Colonic mucosa (tissue), 4 donors: ENCODE measurements around the gene PPCDC. TPM values are rescaled to one million over a fixed set of nuclear protein-coding genes. Genes with fewer than 3 reads are reported as not detected.
A peak's percentile ranks its signal among the peaks of the same experiment; 100 is the strongest.

Experiments
- DNase-seq: peaks from one replicate; pipeline ENCODE4 v3.0.0-alpha.2; 2020
- H3K27ac ChIP-seq: fragments of 200-600 bp; one replicate; pipeline ENCODE4 v1.8.0; 2021
- H3K27me3 ChIP-seq: fragments of 200-600 bp; one replicate; pipeline ENCODE4 v1.8.0; 2021
- H3K36me3 ChIP-seq: fragments of 200-600 bp; one replicate; pipeline ENCODE4 v1.8.0; 2021
- H3K4me1 ChIP-seq: fragments of 200-600 bp; one replicate; pipeline ENCODE4 v1.8.0; 2021; ENCODE audit warnings: mild to moderate bottlenecking
- H3K4me3 ChIP-seq: fragments of 200-600 bp; one replicate; pipeline ENCODE4 v1.8.0; 2021
- H3K9ac ChIP-seq, 2 donors: one replicate each; pipeline ENCODE4 v1.7.0; 2013; ENCODE audit warnings: control low read depth in 2 of 2, low read depth in 2 of 2, low read length in 2 of 2
- H3K9me3 ChIP-seq: fragments of 200-600 bp; one replicate; pipeline ENCODE4 v1.8.0; 2021
- CTCF ChIP-seq: fragments of 200-600 bp; IDR thresholded peaks from one replicate; pipeline ENCODE4 v1.8.0; 2022; ENCODE audit warnings: antibody characterized with exemption, mild to moderate bottlenecking
- intact Hi-C: fragments of 100-400 bp; cut with DNase I; formaldehyde crosslinking; loops from one replicate; pipeline ENCODE4 v1.14.1; 2022
- total RNA-seq, 2 donors: library from RNA; stranded (reverse); fragmentation: NEBNext Ultra II Directional in 1 of 2; extraction: Animal tissue kit (Norgen Biotek cat#: 25700) in 1 of 2; gene quantifications; one replicate each; pipeline ENCODE4 v1.2.1, GENCODE V29; 2021
- donor health status: healthy.
- donor health status: DM: no; HTN: no; CAD: no.
- donor health status: DM: no; HTN: no; CAD: no.

PPCDC gene
- total RNA-seq, 2 donors from 2014 or later = 10.1 to 23.1 TPM

DNA sequence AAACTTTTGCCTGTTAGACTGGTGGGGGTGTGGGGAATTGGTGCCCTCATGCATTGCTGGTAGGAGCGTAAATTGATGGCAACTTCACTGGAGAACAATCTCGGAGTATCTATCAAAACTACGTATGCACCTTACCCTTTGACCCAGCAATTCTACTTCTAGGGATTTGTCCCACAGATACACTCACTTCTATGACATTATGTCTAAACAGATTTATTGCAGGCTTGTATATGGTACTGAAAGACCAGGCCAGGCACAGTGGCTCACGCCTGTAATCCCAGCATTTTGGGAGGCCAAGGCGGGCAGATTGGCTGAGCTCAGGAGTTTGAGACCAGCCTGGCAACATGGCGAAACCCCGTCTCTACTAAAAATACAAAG is 30.3 kb downstream of the PPCDC start:
- no peak overlapping the region for H3K4me3 ChIP-seq
- no peaks in the 10 kb centered on the region for H3K9me3 ChIP-seq
- intact Hi-C loops = no loop called here
- no peaks in the 10 kb centered on the region for H3K36me3 ChIP-seq
- H3K4me1 ChIP-seq = no peaks in the 10 kb centered on the region
- H3K27me3 ChIP-seq = no peaks in the 10 kb centered on the region
- no peak for TF ChIP-seq CTCF
- H3K9ac ChIP-seq = no peak overlapping the region
- H3K27ac ChIP-seq = peak overlapping the region; percentile 27
- no peak for DNase-seq

GRCh38 chr15:75054172-75054897 is 30.9 kb downstream of the PPCDC start:
- intact Hi-C loops = no loop called here
- H3K36me3 ChIP-seq = no peaks in the 10 kb centered on the region
- H3K4me1 ChIP-seq = no peaks in the 10 kb centered on the region
- H3K4me3 ChIP-seq = no peak overlapping the region
- peak overlapping the region; percentile 27 for H3K27ac ChIP-seq
- TF ChIP-seq CTCF = no peak
- no peaks in the 10 kb centered on the region for H3K9me3 ChIP-seq
- H3K9ac ChIP-seq = no peak overlapping the region
- H3K27me3 ChIP-seq = no peaks in the 10 kb centered on the region
- no peak for DNase-seq

GRCh38 chr15:75056036-75056435 is 32.6 kb downstream of the PPCDC start:
- DNase-seq = no peak
- TF ChIP-seq CTCF = no peak
- H3K27ac ChIP-seq = no peak overlapping the region
- H3K27me3 ChIP-seq = no peaks in the 10 kb centered on the region
- intact Hi-C loops = no loop called here
- no peak overlapping the region for H3K4me3 ChIP-seq
- no peaks in the 10 kb centered on the region for H3K4me1 ChIP-seq
- no peaks in the 10 kb centered on the region for H3K9me3 ChIP-seq
- no peaks in the 10 kb centered on the region for H3K36me3 ChIP-seq
- H3K9ac ChIP-seq = no peak overlapping the region

- intact Hi-C loops = no loop called here
- peak; percentile 6 for DNase-seq
- no peak overlapping the region for H3K9ac ChIP-seq
- no peak overlapping the region for H3K27ac ChIP-seq
- no peak for TF ChIP-seq CTCF
- no peaks in the 10 kb centered on the region for H3K4me1 ChIP-seq
- no peak overlapping the region for H3K4me3 ChIP-seq
- no peaks in the 10 kb centered on the region for H3K27me3 ChIP-seq
- no peaks in the 10 kb centered on the region for H3K36me3 ChIP-seq
- H3K9me3 ChIP-seq = no peaks in the 10 kb centered on the region
Measured at GRCh38 chr15:75058127-75058905, 34.9 kb downstream of the PPCDC start.

GRCh38 chr15:75059607-75060006 is 36.2 kb downstream of the PPCDC start:
- no peak overlapping the region for H3K9ac ChIP-seq
- H3K36me3 ChIP-seq = no peaks in the 10 kb centered on the region
- H3K27ac ChIP-seq = no peak overlapping the region
- intact Hi-C loops = no loop called here
- DNase-seq = peak; percentile 10
- no peak overlapping the region for H3K4me3 ChIP-seq
- no peaks in the 10 kb centered on the region for H3K9me3 ChIP-seq
- no peak for TF ChIP-seq CTCF
- no peaks in the 10 kb centered on the region for H3K27me3 ChIP-seq
- H3K4me1 ChIP-seq = no peaks in the 10 kb centered on the region
